Lung (tissue), 12 donors: Measurements from ENCODE around the gene NFIA. TPM values are rescaled to one million over a fixed set of nuclear protein-coding genes. Genes with fewer than 3 reads are reported as not detected.
"Not testable (repeated sequence)": the region's sequence is repeated elsewhere in the genome, so short reads cannot be mapped to it uniquely, and the experiment has no call there.

Experiments used
- ATAC-seq: fragments of 200-7000 bp; cut with Tn5 transposase; one replicate; pipeline ENCODE4 v1.9.1; 2020; ENCODE audit warnings: moderate number of reproducible peaks; ENCODE audit not compliant: insufficient read depth, low FRiP score
- DNase-seq, 3 donors: peaks; one replicate each; pipeline ENCODE4 v3.0.0-alpha.2; 2013 to 2017
- H3K27ac ChIP-seq, 2 donors: one replicate each; pipeline ENCODE4 v1.5.1; 2013; ENCODE audit warnings: mild to moderate bottlenecking in 2 of 2, moderate library complexity in 2 of 2, control low read depth in 1 of 2, inconsistent platforms in 1 of 2, low read depth in 1 of 2, low read length in 1 of 2
- H3K27me3 ChIP-seq, 3 donors: one replicate each; pipeline ENCODE4 v1.5.1; 2013; ENCODE audit warnings: low read length in 2 of 3; ENCODE audit not compliant: control insufficient read depth in 3 of 3, insufficient read depth in 3 of 3
- H3K36me3 ChIP-seq, 4 donors: one replicate each; pipeline ENCODE4 v1.5.1; 2013; ENCODE audit warnings: low read length in 4 of 4, mild to moderate bottlenecking in 1 of 4, moderate library complexity in 1 of 4; ENCODE audit not compliant: control insufficient read depth in 4 of 4, insufficient read depth in 4 of 4
- H3K4me1 ChIP-seq, 5 donors: one replicate each; pipeline ENCODE4 v1.5.1; 2013; ENCODE audit warnings: low read length in 5 of 5, mild to moderate bottlenecking in 2 of 5, moderate library complexity in 1 of 5; ENCODE audit not compliant: control insufficient read depth in 5 of 5, insufficient read depth in 5 of 5
- H3K4me3 ChIP-seq: one replicate; pipeline ENCODE4 v1.5.1; 2013; ENCODE audit warnings: mild to moderate bottlenecking, control low read depth, moderate library complexity
- H3K9ac ChIP-seq, 2 donors: one replicate each; pipeline ENCODE4 v1.5.1; 2013; ENCODE audit warnings: low read length in 2 of 2, control low read depth in 1 of 2; ENCODE audit not compliant: insufficient read depth in 1 of 2
- H3K9me3 ChIP-seq, 4 donors: one replicate each; pipeline ENCODE4 v1.5.1; 2013; ENCODE audit warnings: low read length in 3 of 4, mild to moderate bottlenecking in 1 of 4, moderate library complexity in 1 of 4; ENCODE audit not compliant: control insufficient read depth in 4 of 4, insufficient read depth in 3 of 4
- CTCF ChIP-seq: IDR thresholded peaks from 2 replicates; pipeline ENCODE4 v1.5.1; 2012; ENCODE audit warnings: mild to moderate bottlenecking; ENCODE audit errors: control extremely low read depth, extremely low read depth
- WGBS, 2 donors: extraction: QIAGEN DNeasy Blood & Tissue Kit; methylation state at CpG; one replicate each; pipeline ENCODE4 v1.1.7; 2013; 5-methylcytosine and 5-hydroxymethylcytosine counted together
- polyA plus RNA-seq, 2 donors: library from polyadenylated mRNA; stranded (reverse); fragments of 200-250 nt; gene quantifications; one replicate each; pipeline ENCODE4 v1.2.1, GENCODE V29; 2013
- total RNA-seq, 2 donors: library from RNA; depleted of rRNA in 1 of 2; stranded (reverse); fragments of >200 nt in 1 of 2; gene quantifications; one replicate each; pipeline ENCODE4 v1.2.1, GENCODE V29; 2014 to 2021
- donor health status: control.
- donor health status: control.
- donor health status: Bipolar disorder and iron deficiency.
- donor health status: healthy.
- donor health status: DM: yes; HTN: yes; CAD: no.

NFIA gene
- total and polyA plus RNA-seq, 4 donors, result 3.0 to 63.4 (median 34.2) TPM

DNA sequence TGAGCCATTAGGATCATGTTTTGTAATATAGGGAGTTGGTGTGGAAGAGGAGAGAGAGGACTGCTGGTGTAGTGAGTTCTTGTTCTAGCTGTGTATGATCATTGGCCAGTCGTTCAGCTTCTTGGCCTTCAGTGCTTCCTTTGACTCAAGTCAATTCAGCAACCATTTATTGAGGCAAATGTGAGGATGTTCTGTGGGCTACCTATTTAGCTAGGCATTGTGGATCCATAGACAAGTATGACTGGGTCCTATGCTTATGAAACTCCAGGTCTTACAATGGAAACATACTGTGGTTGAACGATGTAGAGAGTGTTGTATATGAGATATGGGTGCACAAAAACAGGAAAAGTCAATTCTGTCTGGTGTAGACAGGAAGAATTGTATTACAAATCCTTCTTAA is 41.7 kb downstream of the NFIA start:
- H3K4me3 ChIP-seq, result no peak overlapping the region
- no peaks in the 10 kb centered on the region for H3K27me3 ChIP-seq
- no peak for ATAC-seq
- H3K27ac ChIP-seq, result peak overlapping the region in 1 of 2 donors; percentile 48
- 73 to 83% methylated on average over 2 of the region's 2 CpGs for WGBS, 2 donors
- H3K9me3 ChIP-seq, result no peaks in the 10 kb centered on the region
- H3K9ac ChIP-seq, result no peak overlapping the region
- no peaks in the 10 kb centered on the region for H3K36me3 ChIP-seq
- no peak for TF ChIP-seq CTCF
- no peak for DNase-seq
- H3K4me1 ChIP-seq, result peaks cover 0 to 40% (median 23%) of the 10 kb centered on the region in 5 donors

- ATAC-seq, result no peak
- no peak for TF ChIP-seq CTCF
- Histone ChIP-seq H3K4me3 (no peak overlapping the region), H3K36me3 (no peaks in the 10 kb centered on the region), H3K27me3 (no peaks in the 10 kb centered on the region), H3K27ac (peak overlapping the region in 1 of 2 donors; percentile 80), H3K4me1 (peaks cover 0 to 39% (median 21%) of the 10 kb centered on the region in 5 donors), H3K9me3 (no peaks in the 10 kb centered on the region), H3K9ac (no peak overlapping the region)
- 82 to 89% methylated on average over 3 of the region's 3 CpGs for WGBS, 2 donors
- no peak for DNase-seq
These were observed 42.3 kb downstream of the NFIA start for GRCh38 chr1:61124696-61125095.

DNA sequence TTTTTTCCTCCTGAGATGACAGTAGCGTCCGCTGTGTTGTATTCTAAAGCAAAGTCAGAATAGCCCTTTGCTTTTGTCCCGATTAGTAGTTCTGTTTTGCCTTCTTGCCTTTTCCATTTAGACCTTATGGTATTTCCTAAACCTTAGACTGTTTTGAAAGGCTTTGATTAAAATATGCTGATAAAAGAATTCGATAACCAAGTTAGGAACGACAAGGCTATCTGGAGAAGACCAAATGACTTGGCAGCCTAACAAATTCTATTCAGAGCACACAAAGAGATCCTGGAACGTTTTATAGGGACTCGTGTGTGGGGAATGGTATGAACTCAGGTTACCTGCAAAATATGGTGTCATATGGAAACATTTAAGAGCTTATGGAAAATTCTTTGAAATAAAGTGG is 42.9 kb downstream of the NFIA start:
- H3K27me3 ChIP-seq, result no peaks in the 10 kb centered on the region
- WGBS, 2 donors, result 60 to 72% methylated on average over 7 of the region's 7 CpGs
- no peaks in the 10 kb centered on the region for H3K36me3 ChIP-seq
- DNase-seq, result no peak
- H3K27ac ChIP-seq, result peak overlapping the region in 1 of 2 donors; percentile 66
- no peaks in the 10 kb centered on the region for H3K9me3 ChIP-seq
- no peak overlapping the region for H3K9ac ChIP-seq
- no peak for TF ChIP-seq CTCF
- H3K4me3 ChIP-seq, result no peak overlapping the region
- peaks cover 0 to 34% (median 16%) of the 10 kb centered on the region in 5 donors for H3K4me1 ChIP-seq
- ATAC-seq, result no peak

DNA sequence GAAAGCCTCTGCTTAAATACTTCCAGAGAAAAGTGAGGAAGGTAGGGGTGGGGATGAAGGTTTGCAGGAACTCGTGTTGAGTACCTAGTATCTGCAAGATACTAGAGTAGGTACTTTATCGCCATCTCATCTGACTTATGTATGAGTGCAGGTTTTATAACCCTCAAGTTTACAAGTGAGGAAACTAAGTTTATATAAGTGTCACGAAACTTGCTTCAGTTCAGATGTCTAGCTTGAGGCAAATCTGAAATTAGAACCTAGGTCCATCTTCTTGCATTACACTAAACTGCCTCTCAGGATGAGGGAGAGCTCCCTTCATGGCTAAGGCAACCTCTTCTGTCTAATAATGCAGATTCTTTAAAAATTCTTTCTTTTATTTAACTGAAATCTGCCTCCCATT is 43.5 kb downstream of the NFIA start:
- H3K27me3 ChIP-seq, result no peaks in the 10 kb centered on the region
- H3K27ac ChIP-seq, result peak overlapping the region in 1 of 2 donors; percentile 84
- no peak for ATAC-seq
- peaks cover 0 to 33% (median 11%) of the 10 kb centered on the region in 5 donors for H3K4me1 ChIP-seq
- TF ChIP-seq CTCF, result no peak
- no peak for DNase-seq
- WGBS, 2 donors, result 65% methylated on average over 3 of the region's 3 CpGs
- no peaks in the 10 kb centered on the region for H3K9me3 ChIP-seq
- H3K9ac ChIP-seq, result no peak overlapping the region
- H3K36me3 ChIP-seq, result no peaks in the 10 kb centered on the region
- no peak overlapping the region for H3K4me3 ChIP-seq

GRCh38 chr1:61126843-61127242 is 44.5 kb downstream of the NFIA start:
- not testable (repeated sequence) for H3K9me3 ChIP-seq, H3K9ac ChIP-seq, ATAC-seq, H3K27me3 ChIP-seq, H3K4me3 ChIP-seq, DNase-seq, H3K36me3 ChIP-seq
- Histone ChIP-seq H3K27ac (peak overlapping the region in 1 of 2 donors; percentile 75), H3K4me1 (peaks cover 0 to 38% (median 10%) of the 10 kb centered on the region in 5 donors)
- 95 to 97% methylated on average over 12 of the region's 12 CpGs for WGBS, 2 donors
